ENCODE results near the gene KMT5C.

KMT5C gene

DNA sequence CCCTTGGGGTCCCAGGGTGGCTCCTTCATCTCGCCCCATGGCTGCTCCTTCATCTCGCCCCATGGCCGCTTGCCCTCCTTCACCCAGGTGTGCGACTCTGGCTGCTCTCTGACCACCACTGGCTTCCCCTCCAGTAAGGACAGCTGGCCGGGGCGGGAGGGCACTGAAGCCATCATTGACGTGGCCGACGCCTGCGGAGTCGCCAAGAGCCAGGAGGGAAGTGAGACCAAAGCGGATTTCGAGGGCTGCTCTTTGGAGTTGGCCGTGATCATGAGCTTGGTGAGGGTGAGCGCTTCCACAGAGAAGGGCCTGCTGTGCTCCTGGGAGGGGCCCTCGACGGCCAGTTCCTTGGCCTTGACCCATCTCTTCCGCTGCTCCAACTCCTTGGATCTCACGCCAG lies 18.8 kb downstream of the KMT5C start:
- no peak for ATAC-seq
- no peak for TF ChIP-seq ESRRG (CRISPR knock-in tag; IDR thresholded peaks at IDR 0.05)

DNA sequence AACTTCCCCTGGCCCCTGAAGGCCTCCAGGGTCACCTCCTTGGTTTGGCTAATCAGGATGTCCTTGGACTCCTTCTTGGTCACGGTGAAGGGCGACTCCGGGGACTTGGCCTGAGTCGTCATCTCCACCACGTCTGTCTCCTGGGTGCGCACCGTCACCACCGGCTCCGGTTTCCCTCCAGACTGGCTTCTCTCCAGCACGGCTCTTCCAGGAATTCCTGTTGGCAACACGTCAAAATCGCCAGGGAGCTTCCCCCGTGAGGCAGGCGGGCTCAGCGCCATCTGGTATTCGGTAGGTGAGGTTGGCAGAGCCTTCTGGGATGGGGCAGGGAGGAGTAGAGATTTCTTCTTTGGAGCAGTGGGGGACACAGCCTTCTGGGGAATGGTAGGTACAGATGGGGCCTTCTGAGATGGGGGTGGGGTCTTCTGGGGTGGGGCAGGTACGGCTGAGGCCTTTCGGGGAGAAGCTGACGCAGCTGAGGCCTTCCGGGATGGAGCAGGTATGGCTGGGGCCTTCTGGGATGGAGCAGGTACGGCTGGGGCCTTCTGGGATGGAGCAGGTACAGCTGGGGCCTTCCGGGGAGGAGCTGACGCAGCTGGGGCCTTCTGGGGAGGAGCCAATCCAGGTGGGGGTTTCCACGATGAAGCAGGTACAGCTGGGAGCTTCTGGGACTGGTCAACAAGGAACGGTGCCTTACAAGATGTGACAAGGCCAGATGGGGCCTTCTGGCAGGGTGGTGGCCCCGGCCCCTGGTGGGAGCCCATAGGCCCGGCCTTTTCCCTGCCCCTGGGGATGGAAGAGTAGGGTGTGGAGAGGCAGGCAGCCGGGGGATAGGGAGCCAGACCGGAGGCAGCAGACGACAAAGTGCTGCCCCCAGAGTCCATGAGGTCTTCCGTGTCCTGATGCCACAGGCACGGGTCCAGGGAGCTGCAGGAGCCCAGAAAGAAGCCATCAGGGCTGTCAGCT lies 19.6 kb downstream of the KMT5C start:
- TF ChIP-seq ZNF8 (CRISPR knock-in tag; IDR thresholded peaks at IDR 0.05) (no peak), ESRRG (CRISPR knock-in tag; IDR thresholded peaks at IDR 0.05) (no peak), RARB (CRISPR knock-in tag; IDR thresholded peaks at IDR 0.05) (no peak), CSDC2 (CRISPR knock-in tag; IDR thresholded peaks at IDR 0.05) (no peak), ZFP30 (CRISPR knock-in tag; IDR thresholded peaks at IDR 0.05) (no peak), ARNTL (CRISPR knock-in tag; IDR thresholded peaks at IDR 0.05; ENCODE audit: borderline replicate concordance, low read depth) (no peak), ZC3H10 (CRISPR knock-in tag; IDR thresholded peaks at IDR 0.05) (no peak), ISL1 (CRISPR knock-in tag; IDR thresholded peaks at IDR 0.05) (no peak), ZNF70 (CRISPR knock-in tag; IDR thresholded peaks at IDR 0.05) (no peak), GLIS3 (CRISPR knock-in tag; IDR thresholded peaks at IDR 0.05) (no peak), OSR1 (CRISPR knock-in tag; IDR thresholded peaks at IDR 0.05) (no peak), SNAI2 (CRISPR knock-in tag; IDR thresholded peaks at IDR 0.05) (no peak), ZNF565 (CRISPR knock-in tag; conservative IDR thresholded peaks at IDR 0.05; ENCODE audit: low read depth) (no peak), BACH2 (CRISPR knock-in tag; IDR thresholded peaks at IDR 0.05; ENCODE audit: borderline replicate concordance) (no peak)
- TF ChIP-seq, protein P1, sequence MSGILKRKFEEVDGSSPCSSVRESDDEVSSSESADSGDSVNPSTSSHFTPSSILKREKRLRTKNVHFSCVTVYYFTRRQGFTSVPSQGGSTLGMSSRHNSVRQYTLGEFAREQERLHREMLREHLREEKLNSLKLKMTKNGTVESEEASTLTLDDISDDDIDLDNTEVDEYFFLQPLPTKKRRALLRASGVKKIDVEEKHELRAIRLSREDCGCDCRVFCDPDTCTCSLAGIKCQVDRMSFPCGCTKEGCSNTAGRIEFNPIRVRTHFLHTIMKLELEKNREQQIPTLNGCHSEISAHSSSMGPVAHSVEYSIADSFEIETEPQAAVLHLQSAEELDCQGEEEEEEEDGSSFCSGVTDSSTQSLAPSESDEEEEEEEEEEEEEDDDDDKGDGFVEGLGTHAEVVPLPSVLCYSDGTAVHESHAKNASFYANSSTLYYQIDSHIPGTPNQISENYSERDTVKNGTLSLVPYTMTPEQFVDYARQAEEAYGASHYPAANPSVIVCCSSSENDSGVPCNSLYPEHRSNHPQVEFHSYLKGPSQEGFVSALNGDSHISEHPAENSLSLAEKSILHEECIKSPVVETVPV (CRISPR knock-in tag; IDR thresholded peaks at IDR 0.05), result no peak
- TF ChIP-seq, protein P2, sequence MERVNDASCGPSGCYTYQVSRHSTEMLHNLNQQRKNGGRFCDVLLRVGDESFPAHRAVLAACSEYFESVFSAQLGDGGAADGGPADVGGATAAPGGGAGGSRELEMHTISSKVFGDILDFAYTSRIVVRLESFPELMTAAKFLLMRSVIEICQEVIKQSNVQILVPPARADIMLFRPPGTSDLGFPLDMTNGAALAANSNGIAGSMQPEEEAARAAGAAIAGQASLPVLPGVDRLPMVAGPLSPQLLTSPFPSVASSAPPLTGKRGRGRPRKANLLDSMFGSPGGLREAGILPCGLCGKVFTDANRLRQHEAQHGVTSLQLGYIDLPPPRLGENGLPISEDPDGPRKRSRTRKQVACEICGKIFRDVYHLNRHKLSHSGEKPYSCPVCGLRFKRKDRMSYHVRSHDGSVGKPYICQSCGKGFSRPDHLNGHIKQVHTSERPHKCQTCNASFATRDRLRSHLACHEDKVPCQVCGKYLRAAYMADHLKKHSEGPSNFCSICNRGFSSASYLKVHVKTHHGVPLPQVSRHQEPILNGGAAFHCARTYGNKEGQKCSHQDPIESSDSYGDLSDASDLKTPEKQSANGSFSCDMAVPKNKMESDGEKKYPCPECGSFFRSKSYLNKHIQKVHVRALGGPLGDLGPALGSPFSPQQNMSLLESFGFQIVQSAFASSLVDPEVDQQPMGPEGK (CRISPR knock-in tag; IDR thresholded peaks at IDR 0.05; ENCODE audit: borderline replicate concordance), result no peak
- no peak for ATAC-seq

DNA sequence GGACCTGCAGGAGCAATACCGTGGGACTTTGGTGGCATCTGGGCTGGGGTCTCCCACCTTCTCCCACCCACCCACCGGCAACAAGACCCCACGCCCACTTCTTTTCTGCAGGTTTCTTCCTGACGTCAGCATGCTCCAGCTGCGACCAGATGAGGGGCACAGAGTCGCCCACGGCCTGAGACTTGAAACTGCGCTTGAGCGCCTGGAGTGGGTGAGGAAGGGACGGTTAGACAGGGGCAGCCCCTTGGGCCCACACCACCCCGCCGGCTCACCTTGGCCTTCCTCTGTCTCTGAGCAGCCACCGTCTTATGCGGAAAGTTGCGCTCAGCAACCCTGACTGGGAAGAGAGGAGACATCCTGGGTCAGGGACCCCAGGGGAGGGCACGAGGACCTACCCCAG lies 21.2 kb downstream of the KMT5C start:
- ATAC-seq, result no peak
- no peak for TF ChIP-seq SNAI2 (CRISPR knock-in tag; IDR thresholded peaks at IDR 0.05)
- TF ChIP-seq OSR1 (CRISPR knock-in tag; IDR thresholded peaks at IDR 0.05), result no peak
- no peak for TF ChIP-seq ZNF70 (CRISPR knock-in tag; IDR thresholded peaks at IDR 0.05)
- no peak for TF ChIP-seq ISL1 (CRISPR knock-in tag; IDR thresholded peaks at IDR 0.05)
- TF ChIP-seq, protein P3, sequence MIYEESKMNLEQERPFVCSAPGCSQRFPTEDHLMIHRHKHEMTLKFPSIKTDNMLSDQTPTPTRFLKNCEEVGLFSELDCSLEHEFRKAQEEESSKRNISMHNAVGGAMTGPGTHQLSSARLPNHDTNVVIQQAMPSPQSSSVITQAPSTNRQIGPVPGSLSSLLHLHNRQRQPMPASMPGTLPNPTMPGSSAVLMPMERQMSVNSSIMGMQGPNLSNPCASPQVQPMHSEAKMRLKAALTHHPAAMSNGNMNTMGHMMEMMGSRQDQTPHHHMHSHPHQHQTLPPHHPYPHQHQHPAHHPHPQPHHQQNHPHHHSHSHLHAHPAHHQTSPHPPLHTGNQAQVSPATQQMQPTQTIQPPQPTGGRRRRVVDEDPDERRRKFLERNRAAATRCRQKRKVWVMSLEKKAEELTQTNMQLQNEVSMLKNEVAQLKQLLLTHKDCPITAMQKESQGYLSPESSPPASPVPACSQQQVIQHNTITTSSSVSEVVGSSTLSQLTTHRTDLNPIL (CRISPR knock-in tag; IDR thresholded peaks at IDR 0.05; ENCODE audit: low read depth), result no peak
- TF ChIP-seq TCF4 (CRISPR knock-in tag; IDR thresholded peaks at IDR 0.05; ENCODE audit: borderline replicate concordance), result no peak
- TF ChIP-seq, protein P4, sequence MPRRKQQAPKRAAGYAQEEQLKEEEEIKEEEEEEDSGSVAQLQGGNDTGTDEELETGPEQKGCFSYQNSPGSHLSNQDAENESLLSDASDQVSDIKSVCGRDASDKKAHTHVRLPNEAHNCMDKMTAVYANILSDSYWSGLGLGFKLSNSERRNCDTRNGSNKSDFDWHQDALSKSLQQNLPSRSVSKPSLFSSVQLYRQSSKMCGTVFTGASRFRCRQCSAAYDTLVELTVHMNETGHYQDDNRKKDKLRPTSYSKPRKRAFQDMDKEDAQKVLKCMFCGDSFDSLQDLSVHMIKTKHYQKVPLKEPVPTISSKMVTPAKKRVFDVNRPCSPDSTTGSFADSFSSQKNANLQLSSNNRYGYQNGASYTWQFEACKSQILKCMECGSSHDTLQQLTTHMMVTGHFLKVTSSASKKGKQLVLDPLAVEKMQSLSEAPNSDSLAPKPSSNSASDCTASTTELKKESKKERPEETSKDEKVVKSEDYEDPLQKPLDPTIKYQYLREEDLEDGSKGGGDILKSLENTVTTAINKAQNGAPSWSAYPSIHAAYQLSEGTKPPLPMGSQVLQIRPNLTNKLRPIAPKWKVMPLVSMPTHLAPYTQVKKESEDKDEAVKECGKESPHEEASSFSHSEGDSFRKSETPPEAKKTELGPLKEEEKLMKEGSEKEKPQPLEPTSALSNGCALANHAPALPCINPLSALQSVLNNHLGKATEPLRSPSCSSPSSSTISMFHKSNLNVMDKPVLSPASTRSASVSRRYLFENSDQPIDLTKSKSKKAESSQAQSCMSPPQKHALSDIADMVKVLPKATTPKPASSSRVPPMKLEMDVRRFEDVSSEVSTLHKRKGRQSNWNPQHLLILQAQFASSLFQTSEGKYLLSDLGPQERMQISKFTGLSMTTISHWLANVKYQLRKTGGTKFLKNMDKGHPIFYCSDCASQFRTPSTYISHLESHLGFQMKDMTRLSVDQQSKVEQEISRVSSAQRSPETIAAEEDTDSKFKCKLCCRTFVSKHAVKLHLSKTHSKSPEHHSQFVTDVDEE (CRISPR knock-in tag; IDR thresholded peaks at IDR 0.05), result no peak
- no peak for TF ChIP-seq PPARA (CRISPR knock-in tag; IDR thresholded peaks at IDR 0.05; ENCODE audit: borderline replicate concordance)
- TF ChIP-seq ZC3H10 (CRISPR knock-in tag; IDR thresholded peaks at IDR 0.05), result no peak
- no peak for TF ChIP-seq TOX (CRISPR knock-in tag; IDR thresholded peaks at IDR 0.05; ENCODE audit: borderline replicate concordance)
- TF ChIP-seq ZNF565 (CRISPR knock-in tag; conservative IDR thresholded peaks at IDR 0.05; ENCODE audit: low read depth), result no peak
- TF ChIP-seq GLIS3 (CRISPR knock-in tag; IDR thresholded peaks at IDR 0.05), result no peak
- TF ChIP-seq, protein P1 (CRISPR knock-in tag; IDR thresholded peaks at IDR 0.05), result no peak
- TF ChIP-seq RARB (CRISPR knock-in tag; IDR thresholded peaks at IDR 0.05), result no peak
- TF ChIP-seq BACH2 (CRISPR knock-in tag; IDR thresholded peaks at IDR 0.05; ENCODE audit: borderline replicate concordance), result no peak

Data from SK-N-SH treated with all-trans-retinoic acid at 6 μM for 48 hours (cell line).